OCI-LY1 (cell line): ENCODE results near the gene DCLK1.

Experiments used
- EZH2 ChIP-seq: fragments of 200-600 bp; sonication (generic), shearing (Covaris generic); IDR thresholded peaks from 2 replicates; pipeline ENCODE4 v1.8.0; 2017; ENCODE audit warnings: borderline replicate concordance, mixed run types, mild to moderate bottlenecking, antibody characterized with exemption, low read length, moderate library complexity, mixed read lengths
- TF ChIP-seq, protein P1 (sequence below): fragments of 200-600 bp; sonication (generic), shearing (Covaris generic); IDR thresholded peaks from 2 replicates; pipeline ENCODE4 v1.5.1; 2017; ENCODE audit warnings: mild to moderate bottlenecking, antibody characterized with exemption, low read length, moderate library complexity, mixed read lengths

DNA sequence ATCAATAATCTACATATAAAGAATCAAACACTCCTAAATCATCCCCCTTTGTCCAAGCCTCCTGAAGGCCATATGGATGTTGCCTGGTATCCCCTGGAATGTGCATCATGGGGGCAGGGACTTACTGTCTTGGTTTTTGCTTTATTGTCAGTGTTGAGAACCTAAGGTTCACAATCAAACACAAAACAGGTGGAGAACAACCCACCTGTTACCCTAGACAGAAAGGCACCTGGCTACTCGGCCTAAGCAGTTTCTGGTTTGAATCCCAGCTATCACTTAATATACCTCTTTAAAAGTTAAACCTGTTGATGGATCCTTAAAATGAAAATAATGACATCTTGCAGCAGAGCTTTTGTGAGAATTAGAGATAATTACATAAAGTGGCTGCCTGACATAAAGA, 68.9 kb downstream of the DCLK1 start:
- TF ChIP-seq, protein P1, sequence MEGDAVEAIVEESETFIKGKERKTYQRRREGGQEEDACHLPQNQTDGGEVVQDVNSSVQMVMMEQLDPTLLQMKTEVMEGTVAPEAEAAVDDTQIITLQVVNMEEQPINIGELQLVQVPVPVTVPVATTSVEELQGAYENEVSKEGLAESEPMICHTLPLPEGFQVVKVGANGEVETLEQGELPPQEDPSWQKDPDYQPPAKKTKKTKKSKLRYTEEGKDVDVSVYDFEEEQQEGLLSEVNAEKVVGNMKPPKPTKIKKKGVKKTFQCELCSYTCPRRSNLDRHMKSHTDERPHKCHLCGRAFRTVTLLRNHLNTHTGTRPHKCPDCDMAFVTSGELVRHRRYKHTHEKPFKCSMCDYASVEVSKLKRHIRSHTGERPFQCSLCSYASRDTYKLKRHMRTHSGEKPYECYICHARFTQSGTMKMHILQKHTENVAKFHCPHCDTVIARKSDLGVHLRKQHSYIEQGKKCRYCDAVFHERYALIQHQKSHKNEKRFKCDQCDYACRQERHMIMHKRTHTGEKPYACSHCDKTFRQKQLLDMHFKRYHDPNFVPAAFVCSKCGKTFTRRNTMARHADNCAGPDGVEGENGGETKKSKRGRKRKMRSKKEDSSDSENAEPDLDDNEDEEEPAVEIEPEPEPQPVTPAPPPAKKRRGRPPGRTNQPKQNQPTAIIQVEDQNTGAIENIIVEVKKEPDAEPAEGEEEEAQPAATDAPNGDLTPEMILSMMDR: no peak
- TF ChIP-seq EZH2: no peak
